HG03432 (cell line): ENCODE measurements around the gene CPSF7.
A peak's percentile ranks its signal among the peaks of the same experiment; 100 is the strongest.
"Not testable (repeated sequence)": the region's sequence is repeated elsewhere in the genome, so short reads cannot be mapped to it uniquely, and the experiment has no call there.

Experiments used
- ATAC-seq: cut with Tn5 transposase; IDR thresholded peaks from one replicate; pipeline ENCODE4 v1.9.1; 2021; ENCODE audit warnings: mild to moderate bottlenecking, moderate library complexity; ENCODE audit not compliant: unreplicated experiment

The CPSF7 gene

GRCh38 chr11:61429691-61430582 is at the start of gene CPSF7, which contains the start of gene SDHAF2:
Gene CPSF7 (minus strand): TSS chr11:61429975. CDS start chr11:61429235, 740 bp downstream.
Gene SDHAF2 (plus strand): TSS chr11:61430124. CDS start chr11:61430147, 23 bp downstream.
- ATAC-seq, result peak; percentile 89

GRCh38 chr11:61477727-61478148 is 48.0 kb upstream of the CPSF7 start:
- ATAC-seq, result no peak

GRCh38 chr11:61477126-61477525 is 47.4 kb upstream of the CPSF7 start:
- no peak for ATAC-seq

GRCh38 chr11:61476371-61476770 is 46.6 kb upstream of the CPSF7 start:
- ATAC-seq, result no peak

GRCh38 chr11:61475433-61475832 is 45.7 kb upstream of the CPSF7 start:
- ATAC-seq, result no peak

GRCh38 chr11:61474013-61474643 is 44.4 kb upstream of the CPSF7 start:
- ATAC-seq, result no peak

GRCh38 chr11:61473370-61474012 is 43.7 kb upstream of the CPSF7 start:
- no peak for ATAC-seq

GRCh38 chr11:61472868-61473267 is 43.1 kb upstream of the CPSF7 start:
- no peak for ATAC-seq

GRCh38 chr11:61472282-61472681 is 42.5 kb upstream of the CPSF7 start:
- ATAC-seq, result no peak

- ATAC-seq, result no peak
Observed at GRCh38 chr11:61468002-61468401, 38.2 kb upstream of the CPSF7 start.

GRCh38 chr11:61467602-61468001 is 37.8 kb upstream of the CPSF7 start:
- ATAC-seq, result not testable (repeated sequence)

GRCh38 chr11:61460986-61461385 is 31.2 kb upstream of the CPSF7 start:
- ATAC-seq, result no peak

GRCh38 chr11:61460474-61460881 is 30.7 kb upstream of the CPSF7 start:
- ATAC-seq, result no peak

- ATAC-seq, result no peak
Observed at GRCh38 chr11:61454520-61454919, 24.7 kb upstream of the CPSF7 start.

- ATAC-seq, result no peak
Observed at GRCh38 chr11:61453695-61454094, 23.9 kb upstream of the CPSF7 start.

- no peak for ATAC-seq
Observed at GRCh38 chr11:61452825-61453224, 23.1 kb upstream of the CPSF7 start.

GRCh38 chr11:61448552-61448927 is 18.8 kb upstream of the CPSF7 start:
- no peak for ATAC-seq

- ATAC-seq, result no peak
Observed at GRCh38 chr11:61447601-61448551, 18.1 kb upstream of the CPSF7 start.

GRCh38 chr11:61446211-61446651 is 16.5 kb upstream of the CPSF7 start:
- ATAC-seq, result no peak

GRCh38 chr11:61445516-61445915 is 15.7 kb upstream of the CPSF7 start:
- ATAC-seq, result no peak
